ENCODE measurements around the gene S1PR1.

- TF ChIP-seq CTCF (IDR thresholded peaks at IDR 0.05) (no peak), POLR2A (IDR thresholded peaks at IDR 0.05) (no peak)
These were observed 913 bp upstream of the S1PR1 start for GRCh38 chr1:101235696-101236515.

All from breast epithelium (tissue), 3 donors.